H1 (cell line): Measurements from ENCODE around the gene BEAN1. TPM values are rescaled to one million over a fixed set of nuclear protein-coding genes. Genes with fewer than 3 reads are reported as not detected.

Experiments used
- CTCF ChIA-PET: fragments of 300-600 bp; sonication (Branson Sonifier 250); formaldehyde crosslinking; loops from one replicate; lab custom pipeline; 2021; ENCODE audit not compliant: partially characterized antibody; lab: Charles Lee
- POLR2A ChIA-PET: fragments of 300-600 bp; sonication (Branson Sonifier 250); formaldehyde crosslinking; loops from one replicate; lab custom pipeline; 2021; ENCODE audit warnings: inconsistent platforms; ENCODE audit not compliant: partially characterized antibody; lab: Charles Lee
- DNase-seq, 2 experiments: peaks; one replicate each; pipeline versions ENCODE4 v3.0.0 to v3.0.0-alpha.2; 2010 to 2022; ENCODE audit warnings: low spot score in 2 of 2, low read depth in 1 of 2, mixed read lengths in 1 of 2
- FAIRE-seq: peaks from 2 replicates; lab custom pipeline; 2011; peaks lifted over from hg19 to GRCh38; lab: Jason Lieb, UNC
- H2AFZ ChIP-seq: 2 replicates; pipeline ENCODE4 v1.8.1; 2012; ENCODE audit warnings: low read length, inconsistent platforms
- H2AK5ac ChIP-seq: 2 replicates; pipeline ENCODE4 v1.6.1; 2013; ENCODE audit warnings: low read depth, low read length
- H2BK120ac ChIP-seq: replicated peaks from 2 replicates; pipeline ENCODE3; 2013; ENCODE audit warnings: low read depth, low read length, inconsistent platforms
- H2BK12ac ChIP-seq: 2 replicates; pipeline ENCODE4 v1.6.1; 2013; ENCODE audit warnings: low read depth, low read length
- H2BK15ac ChIP-seq: 2 replicates; pipeline ENCODE4 v1.6.1; 2013; ENCODE audit warnings: low read length
- H2BK20ac ChIP-seq: 2 replicates; pipeline ENCODE4 v1.6.1; 2013; ENCODE audit warnings: low read length
- H2BK5ac ChIP-seq: 2 replicates; pipeline ENCODE4 v1.6.1; 2013; ENCODE audit warnings: low read depth, low read length
- H3K14ac ChIP-seq: 2 replicates; pipeline ENCODE4 v1.6.1; 2013; ENCODE audit warnings: inconsistent platforms; ENCODE audit not compliant: insufficient read length
- H3K18ac ChIP-seq: 2 replicates; pipeline ENCODE4 v1.6.1; 2013; ENCODE audit warnings: low read length; ENCODE audit errors: extremely low read depth
- H3K23ac ChIP-seq: 2 replicates; pipeline ENCODE4 v1.6.1; 2013; ENCODE audit warnings: inconsistent platforms; ENCODE audit not compliant: insufficient read length
- H3K23me2 ChIP-seq: 2 replicates; pipeline ENCODE4 v1.6.1; 2013; ENCODE audit warnings: low read depth, low read length
- H3K27ac ChIP-seq: 2 replicates; pipeline ENCODE4 v1.6.1; 2011; ENCODE audit warnings: low read depth, low read length, inconsistent platforms
- H3K27me3 ChIP-seq, 4 experiments: replicated peaks in 1 of 4; 1 replicate in 1 of 4; 2 replicates in 3 of 4; pipeline versions ENCODE4 v1.6.1 to v1.8.1; 2011 to 2013; ENCODE audit warnings: low read length in 3 of 4, mild to moderate bottlenecking in 3 of 4, inconsistent platforms in 2 of 4, mixed read lengths in 2 of 4, moderate library complexity in 1 of 4; ENCODE audit not compliant: control insufficient read depth in 3 of 4, insufficient read depth in 3 of 4; ENCODE audit errors: extremely low read depth in 1 of 4
- H3K36me3 ChIP-seq, 4 experiments: 2 replicates each; pipeline versions ENCODE4 v1.6.1 to v1.8.1; 2011 to 2013; ENCODE audit warnings: mild to moderate bottlenecking in 4 of 4, low read length in 3 of 4, moderate library complexity in 2 of 4, control low read depth in 1 of 4, inconsistent platforms in 1 of 4; ENCODE audit not compliant: insufficient read depth in 4 of 4, control insufficient read depth in 2 of 4
- H3K4ac ChIP-seq: replicated peaks from 2 replicates; pipeline ENCODE3; 2013; ENCODE audit warnings: low read length, low read depth, mixed read lengths, inconsistent platforms; ENCODE audit not compliant: insufficient read length
- H3K4me1 ChIP-seq, 4 experiments: replicated peaks in 1 of 4; 1 replicate in 1 of 4; 2 replicates in 3 of 4; pipeline versions ENCODE4 v1.6.1 to v1.8.1; 2011 to 2013; ENCODE audit warnings: low read length in 3 of 4, inconsistent platforms in 2 of 4, mixed read lengths in 1 of 4; ENCODE audit not compliant: insufficient read depth in 4 of 4, control insufficient read depth in 3 of 4
- H3K4me2 ChIP-seq, 2 experiments: 2 replicates each; pipeline versions ENCODE4 v1.6.1 to v1.8.1; 2011 to 2013; ENCODE audit warnings: low read depth in 2 of 2, low read length in 2 of 2, control low read depth in 1 of 2, inconsistent platforms in 1 of 2, mild to moderate bottlenecking in 1 of 2; ENCODE audit not compliant: insufficient read depth in 1 of 2
- H3K4me3 ChIP-seq, 4 experiments: fragments of 200-600, 300-600 bp in 1 of 4; sonication (generic), shearing (Covaris generic), sonication (Bioruptor Twin) in 1 of 4; 2 replicates each; pipeline versions ENCODE4 v1.5.1 to v1.8.1; 2011 to 2016; ENCODE audit warnings: low read length in 4 of 4, low read depth in 3 of 4, control low read depth in 2 of 4, inconsistent platforms in 2 of 4, mild to moderate bottlenecking in 2 of 4, mixed read lengths in 1 of 4, moderate library complexity in 1 of 4; ENCODE audit not compliant: insufficient read depth in 2 of 4; ENCODE audit errors: extremely low read depth in 1 of 4
- H3K56ac ChIP-seq: replicated peaks from 2 replicates; pipeline ENCODE3; 2013; ENCODE audit warnings: low read depth, mild to moderate bottlenecking, mixed read lengths, low read length, inconsistent platforms; ENCODE audit not compliant: insufficient read length
- H3K79me1 ChIP-seq: 2 replicates; pipeline ENCODE4 v1.6.1; 2013; ENCODE audit warnings: low read depth, low read length, control low read depth
- H3K79me2 ChIP-seq, 2 experiments: 2 replicates each; pipeline versions ENCODE4 v1.6.1 to v1.8.1; 2012 to 2013; ENCODE audit warnings: low read length in 2 of 2, mild to moderate bottlenecking in 2 of 2, inconsistent platforms in 1 of 2; ENCODE audit not compliant: insufficient read depth in 2 of 2, control insufficient read depth in 1 of 2
- H3K9ac ChIP-seq, 4 experiments: replicated peaks in 1 of 4; 1 replicate in 1 of 4; 2 replicates in 3 of 4; pipeline versions ENCODE4 v1.6.1 to v1.8.1; 2011 to 2013; ENCODE audit warnings: low read depth in 3 of 4, low read length in 3 of 4, control low read depth in 2 of 4, mild to moderate bottlenecking in 2 of 4, moderate library complexity in 2 of 4, inconsistent platforms in 1 of 4; ENCODE audit errors: extremely low read depth in 1 of 4
- H3K9me3 ChIP-seq, 2 experiments: 2 replicates each; pipeline versions ENCODE4 v1.6.1 to v1.8.1; 2012 to 2013; ENCODE audit warnings: mild to moderate bottlenecking in 2 of 2, moderate library complexity in 2 of 2, control low read depth in 1 of 2, inconsistent platforms in 1 of 2, low read depth in 1 of 2, low read length in 1 of 2, mixed read lengths in 1 of 2; ENCODE audit not compliant: insufficient read depth in 2 of 2
- H4K20me1 ChIP-seq, 2 experiments: replicated peaks in 1 of 2; 2 replicates each; pipeline versions ENCODE3 to v1.8.1; 2011 to 2013; ENCODE audit warnings: inconsistent platforms in 2 of 2, low read length in 2 of 2, mild to moderate bottlenecking in 1 of 2; ENCODE audit not compliant: insufficient read depth in 2 of 2, control insufficient read depth in 1 of 2
- H4K5ac ChIP-seq: 2 replicates; pipeline ENCODE4 v1.6.1; 2013; ENCODE audit warnings: low read length, low read depth, mixed read lengths, inconsistent platforms; ENCODE audit not compliant: insufficient read length
- H4K8ac ChIP-seq: 2 replicates; pipeline ENCODE4 v1.8.0; 2013; ENCODE audit warnings: mild to moderate bottlenecking, moderate library complexity, low read length, inconsistent platforms; ENCODE audit not compliant: insufficient read depth; ENCODE audit errors: extremely low read depth
- H4K91ac ChIP-seq: replicated peaks from 2 replicates; pipeline ENCODE3; 2013; ENCODE audit warnings: low read length, mixed read lengths, inconsistent platforms; ENCODE audit not compliant: insufficient read length
- CTCF ChIP-seq, 3 experiments: IDR thresholded peaks; 1 replicate in 2 of 3; 2 replicates in 1 of 3; pipeline versions ENCODE4 v1.5.1 to v1.6.1; 2011; ENCODE audit warnings: low read length in 3 of 3, mild to moderate bottlenecking in 3 of 3, inconsistent platforms in 2 of 3, low read depth in 1 of 3, moderate library complexity in 1 of 3; ENCODE audit not compliant: insufficient read depth in 1 of 3; ENCODE audit errors: control extremely low read depth in 1 of 3
- WGBS, 2 experiments: shearing (Covaris generic) in 1 of 2; methylation state at CpG; one replicate each; pipeline versions ENCODE4 v1.1.6 to v1.1.7; 2013 to 2015; ENCODE audit warnings: low lambda C conversion rate in 2 of 2, mixed read lengths in 2 of 2, inconsistent platforms in 1 of 2, low coverage in 1 of 2, missing lambda C conversion rate in 1 of 2; ENCODE audit not compliant: insufficient replicate concordance in 2 of 2, insufficient coverage in 1 of 2, insufficient read length in 1 of 2; ENCODE audit errors: extremely low coverage in 1 of 2, missing lambda C conversion rate in 1 of 2; 5-methylcytosine and 5-hydroxymethylcytosine counted together
- polyA plus RNA-seq, 7 experiments: library from polyadenylated mRNA; depleted of rRNA in 3 of 7; stranded (reverse) in 5 of 7; unstranded in 2 of 7; fragments of >200 nt in 5 of 7; fragments of 200-250 nt in 2 of 7; gene quantifications; 1 replicate in 5 of 7; 2 replicates in 1 of 7; 4 replicates in 1 of 7; pipeline versions ENCODE4 v1.2.1 to v1.2.3, GENCODE V29; 2011 to 2013; ENCODE audit warnings: missing spikeins in 2 of 7, mixed read lengths in 2 of 7
- total RNA-seq: library from RNA; stranded (reverse); fragmentation: NEBNext Ultra II Directional; extraction: Animal tissue kit (Norgen Biotek cat#: 25700); gene quantifications from 2 replicates; pipeline ENCODE4 v1.2.1, GENCODE V29; 2021

The BEAN1 gene
- total and polyA plus RNA-seq, 2 of the 8 experiments (the other 6 are each of a cell fraction or from before 2014, with no cell fraction given), result 0.08 TPM; not detected in 1

- H2BK5ac ChIP-seq, result no peak overlapping the region
- H2AK5ac ChIP-seq, result no peak overlapping the region
- no peak overlapping the region for H2AFZ ChIP-seq
- 95% methylated on average over 22 of the region's 61 CpGs; no CpG with 5 or more reads in 1 of the 2 experiments for WGBS, 2 experiments
- H4K91ac ChIP-seq, result no peak overlapping the region
- no peak overlapping the region for H3K23ac ChIP-seq
- POLR2A ChIA-PET, result interaction anchor here (1.0 kb wide), 1 partner anchor 9 kb away, joined by 3 read pairs; no protein-coding TSS in a partner anchor
- no peak for FAIRE-seq
- TF ChIP-seq CTCF (IDR thresholded peaks at IDR 0.05; ENCODE audit: control extremely low read depth in 1 of 3, insufficient read depth in 1 of 3, low read depth in 1 of 3, low read length in 3 of 3), result no peak
- no peak overlapping the region for H3K9ac ChIP-seq
- H3K79me2 ChIP-seq, result no peaks in the 10 kb centered on the region
- H3K23me2 ChIP-seq, result peaks cover 2% of the 10 kb centered on the region; the same call in 1 of the 2 replicates
- H4K8ac ChIP-seq, result no peak overlapping the region; the same call in 1 of the 2 replicates
- H2BK15ac ChIP-seq, result no peak overlapping the region
- no peak overlapping the region for H3K14ac ChIP-seq
- no peak overlapping the region for H3K56ac ChIP-seq
- H3K4me1 ChIP-seq, result peaks cover 0 to 5% (median 1%) of the 10 kb centered on the region in 4 experiments; a peak in 2 of 7 replicates
- DNase-seq, result no peak
- no peak overlapping the region for H2BK12ac ChIP-seq
- CTCF ChIA-PET, result interaction anchor here (0.7 to 11.3 kb wide), 5 partner anchors 12 to 113 kb away, joined by 3 to 226 read pairs (median 3); no protein-coding TSS in a partner anchor
- H2BK20ac ChIP-seq, result no peak overlapping the region
- H3K27me3 ChIP-seq, result peaks cover 0 to 3% (median under 1%) of the 10 kb centered on the region in 4 experiments; a peak in 3 of 7 replicates
- H4K20me1 ChIP-seq, result no peaks in the 10 kb centered on the region
- H3K36me3 ChIP-seq, result no peaks in the 10 kb centered on the region
- H4K5ac ChIP-seq, result no peak overlapping the region
- H3K27ac ChIP-seq, result no peak overlapping the region
- no peak overlapping the region for H3K18ac ChIP-seq
- H3K4ac ChIP-seq, result no peak overlapping the region
- H2BK120ac ChIP-seq, result no peak overlapping the region
- H3K9me3 ChIP-seq, result 0 out of 4 replicates have a peak, but pooled peaks cover 0 to 3% of the 10 kb centered on the region in 2 experiments
- H3K79me1 ChIP-seq, result no peaks in the 10 kb centered on the region; the same call in 1 of the 2 replicates
- no peak overlapping the region for H3K4me2 ChIP-seq
- H3K4me3 ChIP-seq, result no peak overlapping the region
These were observed 24.4 kb upstream of the BEAN1 start for GRCh38 chr16:66402591-66403230.
